ENCODE measurements around the gene TSPAN12. TPM values are rescaled to one million over a fixed set of nuclear protein-coding genes. Genes with fewer than 3 reads are reported as not detected.
"Not testable (repeated sequence)": the region's sequence is repeated elsewhere in the genome, so short reads cannot be mapped to it uniquely, and the experiment has no call there.

Gene TSPAN12
- total and polyA plus RNA-seq, 2 donors (not counting 3 experiments of a cell fraction or from before 2014, with no cell fraction given), result 9.3 to 19.8 TPM

DNA sequence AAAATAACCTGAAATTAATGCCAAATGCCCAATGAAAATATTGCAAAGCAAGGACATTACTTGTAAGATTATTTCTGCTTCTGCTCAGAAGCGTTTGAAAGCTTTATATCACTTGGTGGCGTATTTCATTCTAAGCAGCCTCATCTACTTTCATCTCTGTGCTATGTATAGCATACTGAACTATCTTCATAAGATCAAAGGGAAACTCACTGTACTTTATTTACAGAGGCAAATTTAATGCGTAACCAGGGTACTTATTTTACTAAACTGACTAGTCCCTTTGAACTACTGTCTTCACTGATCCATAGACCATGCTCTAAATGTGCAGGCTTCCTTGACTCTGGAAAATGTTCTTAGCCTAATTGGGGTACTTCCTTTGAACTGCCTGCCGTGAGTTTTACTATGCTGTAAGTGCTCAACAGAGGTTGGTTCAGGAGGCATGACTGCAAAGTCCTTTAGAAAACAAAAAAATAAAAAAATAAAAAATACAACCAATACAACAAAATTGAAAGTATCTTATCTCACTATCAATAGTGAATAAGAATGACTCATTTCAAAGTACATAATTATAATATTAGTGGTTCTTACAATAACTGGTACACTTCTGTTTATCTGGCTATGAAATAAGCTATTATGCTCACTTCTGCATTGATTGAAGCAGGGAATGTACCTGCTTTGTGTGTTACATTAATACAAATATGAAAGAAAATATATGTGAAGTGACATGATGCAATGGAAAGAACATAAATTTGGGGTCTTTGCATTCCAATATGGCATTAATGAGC is 41.0 kb upstream of the TSPAN12 start:
- intact Hi-C loops (cut with micrococcal nuclease), result no loop called here
- TF ChIP-seq GATA2 (IDR thresholded peaks at IDR 0.05; ENCODE audit: insufficient read depth, insufficient read length, low read depth, low read length) (peak; percentile 37), FOS (IDR thresholded peaks at IDR 0.05; ENCODE audit: borderline replicate concordance, insufficient read depth, low read length) (no peak)
- TF ChIP-seq, protein P1, sequence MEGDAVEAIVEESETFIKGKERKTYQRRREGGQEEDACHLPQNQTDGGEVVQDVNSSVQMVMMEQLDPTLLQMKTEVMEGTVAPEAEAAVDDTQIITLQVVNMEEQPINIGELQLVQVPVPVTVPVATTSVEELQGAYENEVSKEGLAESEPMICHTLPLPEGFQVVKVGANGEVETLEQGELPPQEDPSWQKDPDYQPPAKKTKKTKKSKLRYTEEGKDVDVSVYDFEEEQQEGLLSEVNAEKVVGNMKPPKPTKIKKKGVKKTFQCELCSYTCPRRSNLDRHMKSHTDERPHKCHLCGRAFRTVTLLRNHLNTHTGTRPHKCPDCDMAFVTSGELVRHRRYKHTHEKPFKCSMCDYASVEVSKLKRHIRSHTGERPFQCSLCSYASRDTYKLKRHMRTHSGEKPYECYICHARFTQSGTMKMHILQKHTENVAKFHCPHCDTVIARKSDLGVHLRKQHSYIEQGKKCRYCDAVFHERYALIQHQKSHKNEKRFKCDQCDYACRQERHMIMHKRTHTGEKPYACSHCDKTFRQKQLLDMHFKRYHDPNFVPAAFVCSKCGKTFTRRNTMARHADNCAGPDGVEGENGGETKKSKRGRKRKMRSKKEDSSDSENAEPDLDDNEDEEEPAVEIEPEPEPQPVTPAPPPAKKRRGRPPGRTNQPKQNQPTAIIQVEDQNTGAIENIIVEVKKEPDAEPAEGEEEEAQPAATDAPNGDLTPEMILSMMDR (IDR thresholded peaks at IDR 0.05; ENCODE audit: extremely low read depth in 1 of 2, insufficient read depth in 1 of 2, low read depth in 1 of 2, low read length in 2 of 2), result no peak
- no peaks in the 10 kb centered on the region for H3K79me2 ChIP-seq (ENCODE audit: control insufficient read depth, insufficient read depth, low read length)
- H3K9ac ChIP-seq (replicated peaks; ENCODE audit: extremely low read depth, insufficient read depth, low read length), result no peak overlapping the region
- H3K27ac ChIP-seq (ENCODE audit: insufficient read depth, low read depth, low read length), result no peak overlapping the region
- DNase-seq (ENCODE audit: low read depth, low spot score), result no peak
- no peak for FAIRE-seq
- no peaks in the 10 kb centered on the region for H3K9me1 ChIP-seq (replicated peaks; ENCODE audit: control insufficient read depth, extremely low read depth, insufficient read depth, low read length)
- H4K20me1 ChIP-seq (replicated peaks; ENCODE audit: control insufficient read depth, extremely low read depth, insufficient read depth, low read length), result no peaks in the 10 kb centered on the region
- no peak overlapping the region for H3K4me2 ChIP-seq (ENCODE audit: insufficient read depth, low read length)
- no peak overlapping the region for H3K4me3 ChIP-seq (replicated peaks in 1 of 3; ENCODE audit: insufficient read depth in 1 of 3, low read depth in 1 of 3, low read length in 3 of 3)
- H3K27me3 ChIP-seq (ENCODE audit: control insufficient read depth in 2 of 2, insufficient read depth in 2 of 2, low read length in 2 of 2), result no peaks in the 10 kb centered on the region
- CTCF ChIA-PET, result interaction anchor here (1.2 to 1.3 kb wide), 2 partner anchors 8 to 41 kb away, joined by 3 read pairs; partner anchors contain the start of gene TSPAN12
- no peaks in the 10 kb centered on the region for H3K4me1 ChIP-seq (ENCODE audit: control insufficient read depth, extremely low read depth, insufficient read depth, low read length)
- no peak overlapping the region for H2AFZ ChIP-seq (ENCODE audit: low read depth, low read length)
- no peaks in the 10 kb centered on the region for H3K9me3 ChIP-seq (replicated peaks; ENCODE audit: control insufficient read depth, insufficient read depth, low read length)
- no peaks in the 10 kb centered on the region for H3K36me3 ChIP-seq (ENCODE audit: control insufficient read depth in 2 of 2, extremely low read depth in 1 of 2, insufficient read depth in 2 of 2, low read length in 2 of 2)
- BruUV-seq (replicated peaks), result no TSS peak
- POLR2A ChIA-PET, result no interaction called here
- dilution Hi-C loops (cut with MboI; ENCODE audit: extremely low pct_ligation_motif_present, low sequenced_read_pairs), result no loop called here

DNA sequence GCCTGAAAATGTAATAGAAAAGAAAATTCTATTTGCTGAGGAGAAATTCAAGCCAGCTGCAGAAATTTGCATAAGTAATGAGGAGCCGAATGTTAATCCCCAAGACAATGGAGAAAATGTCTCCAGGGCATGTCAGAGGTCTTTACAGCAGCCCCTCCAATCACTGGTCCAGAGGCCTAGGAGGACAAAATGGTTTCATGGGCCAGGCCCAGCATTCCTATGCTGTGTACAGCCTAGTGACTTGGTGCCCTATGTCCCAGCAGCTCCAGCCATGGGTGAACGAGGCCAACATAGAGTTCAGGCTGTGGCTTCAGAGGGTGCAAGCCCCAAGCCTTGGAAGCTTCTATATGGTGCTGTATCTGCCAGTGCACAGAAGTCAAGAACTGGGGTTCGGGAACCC is 37.3 kb upstream of the TSPAN12 start:
- H2AFZ ChIP-seq (ENCODE audit: low read depth, low read length); H3K4me1 ChIP-seq (ENCODE audit: control insufficient read depth, extremely low read depth, insufficient read depth, low read length); BruUV-seq (replicated peaks); H3K9ac ChIP-seq (replicated peaks; ENCODE audit: extremely low read depth, insufficient read depth, low read length); H3K9me1 ChIP-seq (replicated peaks; ENCODE audit: control insufficient read depth, extremely low read depth, insufficient read depth, low read length); intact Hi-C loops (cut with micrococcal nuclease); H3K27ac ChIP-seq (ENCODE audit: insufficient read depth, low read depth, low read length); DNase-seq (ENCODE audit: low read depth, low spot score); dilution Hi-C loops (cut with MboI; ENCODE audit: extremely low pct_ligation_motif_present, low sequenced_read_pairs); CTCF ChIA-PET; H3K79me2 ChIP-seq (ENCODE audit: control insufficient read depth, insufficient read depth, low read length); H3K27me3 ChIP-seq (ENCODE audit: control insufficient read depth in 2 of 2, insufficient read depth in 2 of 2, low read length in 2 of 2); H3K9me3 ChIP-seq (replicated peaks; ENCODE audit: control insufficient read depth, insufficient read depth, low read length); H3K36me3 ChIP-seq (ENCODE audit: control insufficient read depth in 2 of 2, extremely low read depth in 1 of 2, insufficient read depth in 2 of 2, low read length in 2 of 2); POLR2A ChIA-PET; H4K20me1 ChIP-seq (replicated peaks; ENCODE audit: control insufficient read depth, extremely low read depth, insufficient read depth, low read length); H3K4me2 ChIP-seq (ENCODE audit: insufficient read depth, low read length); H3K4me3 ChIP-seq (replicated peaks in 1 of 3; ENCODE audit: insufficient read depth in 1 of 3, low read depth in 1 of 3, low read length in 3 of 3); FAIRE-seq: not testable (repeated sequence)

DNA sequence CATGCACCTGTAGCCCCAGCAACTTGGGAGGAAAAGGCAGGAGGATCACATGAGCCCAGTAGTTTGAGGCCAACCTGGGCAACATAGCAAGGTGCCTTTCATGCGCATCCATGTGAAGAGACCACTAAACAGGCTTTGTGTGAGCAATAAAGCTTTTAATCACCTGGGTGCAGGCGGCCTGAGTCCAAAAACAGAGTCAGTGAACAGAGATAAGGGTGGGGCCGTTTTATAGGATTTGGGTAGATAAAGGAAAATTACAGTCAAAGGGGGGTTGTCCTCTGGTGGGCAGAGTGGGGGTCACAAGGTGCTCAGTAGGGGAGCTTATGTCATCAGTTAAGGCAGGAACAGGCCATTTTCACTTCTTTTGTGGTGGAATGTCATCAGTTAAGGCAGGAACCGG is 27.7 kb upstream of the TSPAN12 start:
- H3K9ac ChIP-seq (replicated peaks; ENCODE audit: extremely low read depth, insufficient read depth, low read length); H3K9me1 ChIP-seq (replicated peaks; ENCODE audit: control insufficient read depth, extremely low read depth, insufficient read depth, low read length); CTCF ChIA-PET; H3K79me2 ChIP-seq (ENCODE audit: control insufficient read depth, insufficient read depth, low read length); POLR2A ChIA-PET; BruUV-seq (replicated peaks); H3K4me2 ChIP-seq (ENCODE audit: insufficient read depth, low read length); H3K36me3 ChIP-seq (ENCODE audit: control insufficient read depth in 2 of 2, extremely low read depth in 1 of 2, insufficient read depth in 2 of 2, low read length in 2 of 2); H3K9me3 ChIP-seq (replicated peaks; ENCODE audit: control insufficient read depth, insufficient read depth, low read length); intact Hi-C loops (cut with micrococcal nuclease); H3K27me3 ChIP-seq (ENCODE audit: control insufficient read depth in 2 of 2, insufficient read depth in 2 of 2, low read length in 2 of 2); H3K4me3 ChIP-seq (replicated peaks in 1 of 3; ENCODE audit: insufficient read depth in 1 of 3, low read depth in 1 of 3, low read length in 3 of 3); H3K27ac ChIP-seq (ENCODE audit: insufficient read depth, low read depth, low read length); FAIRE-seq; H2AFZ ChIP-seq (ENCODE audit: low read depth, low read length); H3K4me1 ChIP-seq (ENCODE audit: control insufficient read depth, extremely low read depth, insufficient read depth, low read length); dilution Hi-C loops (cut with MboI; ENCODE audit: extremely low pct_ligation_motif_present, low sequenced_read_pairs); DNase-seq (ENCODE audit: low read depth, low spot score); H4K20me1 ChIP-seq (replicated peaks; ENCODE audit: control insufficient read depth, extremely low read depth, insufficient read depth, low read length): not testable (repeated sequence)

Measured in endothelial cell of umbilical vein (primary cell).